CD4-positive, alpha-beta T cell (primary cell): ENCODE results near the gene USP44. TPM values are rescaled to one million over a fixed set of nuclear protein-coding genes. Genes with fewer than 3 reads are reported as not detected.

Experiments
- ATAC-seq: fragments of 200-7000 bp; cut with Tn5 transposase; one replicate; pipeline ENCODE4 v1.10.0; 2022; ENCODE audit warnings: mild to moderate bottlenecking; ENCODE audit not compliant: poor library complexity
- CTCF ChIA-PET: fragments of 350-600 bp; sonication (Branson Sonifier 250); formaldehyde crosslinking; loops from one replicate; lab custom pipeline; 2021; ENCODE audit warnings: antibody characterized with exemption, inconsistent platforms; lab: Charles Lee
- POLR2A ChIA-PET: fragments of 350-600 bp; sonication (Branson Sonifier 250); formaldehyde crosslinking; loops from one replicate; lab custom pipeline; 2021; ENCODE audit warnings: antibody characterized with exemption, inconsistent platforms; lab: Charles Lee
- DNase-seq, 14 experiments: peaks; one replicate each; pipeline ENCODE4 v3.0.0-alpha.2; 2013 to 2020; ENCODE audit warnings: mixed read lengths in 2 of 14
- H3K27ac ChIP-seq, 2 donors: one replicate each; pipeline versions ENCODE4 v1.5.1 to v1.7.0; 2013; ENCODE audit warnings: low read length in 2 of 2, low read depth in 1 of 2, mild to moderate bottlenecking in 1 of 2
- H3K27me3 ChIP-seq, 2 experiments: 1 replicate in 1 of 2; 2 replicates in 1 of 2; pipeline versions ENCODE4 v1.6.1 to v1.7.0; 2013; ENCODE audit warnings: low read length in 2 of 2, control low read depth in 1 of 2, mild to moderate bottlenecking in 1 of 2, moderate library complexity in 1 of 2; ENCODE audit not compliant: insufficient read depth in 2 of 2, control insufficient read depth in 1 of 2
- H3K36me3 ChIP-seq: one replicate; pipeline ENCODE4 v1.6.1; 2013; ENCODE audit warnings: low read length, control low read depth; ENCODE audit not compliant: insufficient read depth
- H3K4me1 ChIP-seq: one replicate; pipeline ENCODE4 v1.6.1; 2013; ENCODE audit warnings: low read length, control low read depth; ENCODE audit not compliant: insufficient read depth
- H3K4me3 ChIP-seq: one replicate; pipeline ENCODE4 v1.5.1; 2013; ENCODE audit warnings: mild to moderate bottlenecking, low read length, moderate library complexity
- H3K9me3 ChIP-seq, 2 experiments: 1 replicate in 1 of 2; 2 replicates in 1 of 2; pipeline versions ENCODE4 v1.6.1 to v1.7.0; 2013; ENCODE audit warnings: low read length in 2 of 2, mild to moderate bottlenecking in 2 of 2, control low read depth in 1 of 2, moderate library complexity in 1 of 2; ENCODE audit not compliant: control insufficient read depth in 1 of 2, insufficient read depth in 1 of 2
- H3K27ac Mint-ChIP-seq: one replicate; pipeline ENCODE4 v1.8.0; 2020; ENCODE audit warnings: mixed read lengths
- H3K27me3 Mint-ChIP-seq: one replicate; pipeline ENCODE4 v1.8.0; 2021; ENCODE audit warnings: mixed read lengths
- H3K36me3 Mint-ChIP-seq: one replicate; pipeline ENCODE4 v1.8.0; 2021; ENCODE audit warnings: low read depth, mixed read lengths
- H3K4me1 Mint-ChIP-seq: one replicate; pipeline ENCODE4 v1.8.0; 2021; ENCODE audit warnings: low read depth, mixed read lengths
- H3K4me3 Mint-ChIP-seq: one replicate; pipeline ENCODE4 v1.8.0; 2020; ENCODE audit warnings: mild to moderate bottlenecking, mixed read lengths
- H3K9me3 Mint-ChIP-seq: one replicate; pipeline ENCODE4 v1.8.0; 2020; ENCODE audit warnings: mixed read lengths
- CTCF ChIP-seq: fragments of 200-600 bp; IDR thresholded peaks from one replicate; pipeline ENCODE4 v1.8.0; 2022; ENCODE audit warnings: antibody characterized with exemption, mild to moderate bottlenecking
- intact Hi-C, 2 experiments: fragments of 100-400 bp; cut with DNase I in 1 of 2; cut with micrococcal nuclease in 1 of 2; formaldehyde crosslinking; loops; one replicate each; pipeline versions ENCODE4 v1.15.1 to v1.9.0; 2023 to 2025; cut with DNase I, micrococcal nuclease
- total RNA-seq, 174 experiments: library from RNA in 2 of 174; stranded (reverse) in 2 of 174; gene quantifications; one replicate each; pipeline ENCODE4 v1.2.3 and lab custom pipeline; 2021 to 2026

The USP44 gene
- total RNA-seq, 2 experiments from 2014 or later: 1.3 to 1.5 TPM

GRCh38 chr12:95590775-95591174, 39.5 kb upstream of the USP44 start:
- POLR2A ChIA-PET: no interaction called here
- intact Hi-C loops: no loop called here

GRCh38 chr12:95583933-95584332, 32.7 kb upstream of the USP44 start:
- POLR2A ChIA-PET: interaction anchor here (0.6 kb wide), 1 partner anchor 93 kb away, joined by 3 read pairs; no protein-coding TSS in a partner anchor
- no peak overlapping the region for H3K4me3 Mint-ChIP-seq
- TF ChIP-seq CTCF: no peak
- Histone ChIP-seq H3K27ac (no peak overlapping the region), H3K36me3 (no peaks in the 10 kb centered on the region), H3K9me3 (no peaks in the 10 kb centered on the region), H3K4me3 (no peak overlapping the region), H3K4me1 (no peaks in the 10 kb centered on the region), H3K27me3 (no peaks in the 10 kb centered on the region)
- DNase-seq: no peak
- H3K27ac Mint-ChIP-seq: no peak overlapping the region
- intact Hi-C loops: no loop called here
- H3K27me3 Mint-ChIP-seq: peaks cover 24% of the 10 kb centered on the region
- no peaks in the 10 kb centered on the region for H3K9me3 Mint-ChIP-seq
- CTCF ChIA-PET: no interaction called here
- no peak for ATAC-seq
- no peaks in the 10 kb centered on the region for H3K4me1 Mint-ChIP-seq
- no peaks in the 10 kb centered on the region for H3K36me3 Mint-ChIP-seq

More at GRCh38 chr12:95590775-95591174, 39.5 kb upstream of the USP44 start:
- Histone ChIP-seq H3K36me3 (no peaks in the 10 kb centered on the region), H3K4me1 (no peaks in the 10 kb centered on the region), H3K27me3 (no peaks in the 10 kb centered on the region), H3K4me3 (no peak overlapping the region), H3K27ac (no peak overlapping the region), H3K9me3 (no peaks in the 10 kb centered on the region)
- no peak for TF ChIP-seq CTCF
- H3K4me1 Mint-ChIP-seq: no peaks in the 10 kb centered on the region
- no peaks in the 10 kb centered on the region for H3K9me3 Mint-ChIP-seq
- peaks cover 21% of the 10 kb centered on the region for H3K27me3 Mint-ChIP-seq
- H3K4me3 Mint-ChIP-seq: no peak overlapping the region
- no peak overlapping the region for H3K27ac Mint-ChIP-seq
- CTCF ChIA-PET: no interaction called here
- no peak for DNase-seq
- no peak for ATAC-seq
- no peaks in the 10 kb centered on the region for H3K36me3 Mint-ChIP-seq

GRCh38 chr12:95582230-95583058, 31.2 kb upstream of the USP44 start:
- H3K27ac Mint-ChIP-seq: no peak overlapping the region
- POLR2A ChIA-PET: no interaction called here
- H3K4me1 ChIP-seq: no peaks in the 10 kb centered on the region
- H3K9me3 Mint-ChIP-seq: no peaks in the 10 kb centered on the region
- intact Hi-C loops: no loop called here
- no peaks in the 10 kb centered on the region for H3K36me3 Mint-ChIP-seq
- TF ChIP-seq CTCF: no peak
- no peak for DNase-seq
- H3K4me3 Mint-ChIP-seq: no peak overlapping the region
- CTCF ChIA-PET: interaction anchor here (1.0 kb wide), 1 partner anchor 11 kb away, joined by 3 read pairs; no protein-coding TSS in a partner anchor
- H3K9me3 ChIP-seq: no peaks in the 10 kb centered on the region
- H3K4me3 ChIP-seq: no peak overlapping the region
- no peaks in the 10 kb centered on the region for H3K27me3 ChIP-seq
- no peaks in the 10 kb centered on the region for H3K36me3 ChIP-seq
- no peaks in the 10 kb centered on the region for H3K4me1 Mint-ChIP-seq
- H3K27ac ChIP-seq: no peak overlapping the region
- H3K27me3 Mint-ChIP-seq: peaks cover 22% of the 10 kb centered on the region
- ATAC-seq: no peak
